Measurements from ENCODE around the gene CAMTA1. TPM values are rescaled to one million over a fixed set of nuclear protein-coding genes. Genes with fewer than 3 reads are reported as not detected.

Gene CAMTA1
- total and polyA plus RNA-seq, 9 of the 15 experiments (the other 6 are each of a cell fraction or from before 2014, with no cell fraction given): 43.9 to 161 (median 65.9) TPM

DNA sequence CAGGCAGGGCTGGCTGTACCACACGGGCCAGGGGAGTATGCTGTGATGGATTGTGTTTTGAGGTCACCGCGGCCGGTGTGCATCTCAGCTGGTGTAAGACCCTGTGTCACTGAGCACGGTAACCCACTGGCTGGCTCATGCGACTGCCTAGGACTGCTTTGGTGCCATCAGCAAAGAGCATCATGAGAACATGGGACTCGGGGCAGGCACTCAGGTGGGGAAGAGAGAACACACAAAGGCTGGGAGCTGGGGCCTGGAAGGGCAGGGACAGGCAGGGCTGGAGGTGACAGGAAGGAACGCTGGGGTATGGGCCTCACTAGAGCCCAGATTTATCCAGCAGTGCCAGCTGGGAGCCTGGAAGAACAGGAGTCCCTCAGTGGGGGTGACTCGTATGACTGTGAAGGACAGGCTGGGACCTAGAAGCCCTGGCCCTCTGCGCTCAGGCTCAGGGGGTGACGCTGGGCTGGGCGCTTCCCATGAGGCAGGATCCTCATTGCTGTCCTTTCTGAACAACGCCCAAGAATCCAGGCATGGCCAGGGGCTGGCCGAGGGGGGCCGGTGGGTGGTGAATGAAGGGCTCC lies 775.4 kb downstream of the CAMTA1 start:
- no peaks in the 10 kb centered on the region for H3K9me3 ChIP-seq (replicated peaks; ENCODE audit: control insufficient read depth, insufficient read depth, low read depth, low read length)
- no TSS peak for BruUV-seq (replicated peaks)
- no peaks in the 10 kb centered on the region for H3K79me2 ChIP-seq (ENCODE audit: control insufficient read depth, insufficient read depth, low read length)
- no peak overlapping the region for H2AFZ ChIP-seq (ENCODE audit: low read depth, low read length)
- no peaks in the 10 kb centered on the region for H3K9me1 ChIP-seq (ENCODE audit: control insufficient read depth, insufficient read depth, low read length)
- CTCF ChIA-PET (ENCODE audit: low intra/inter-chr PET ratio): no interaction called here
- intact Hi-C loops (cut with micrococcal nuclease) (no loop called here), in situ Hi-C loops (cut with MboI) (no loop called here)
- WGBS (ENCODE audit: insufficient coverage, low coverage, missing lambda C conversion rate): 0% methylated on average over 15 of the region's 15 CpGs
- H3K4me1 ChIP-seq (replicated peaks in 1 of 2; ENCODE audit: control insufficient read depth in 2 of 2, insufficient read depth in 2 of 2, low read length in 2 of 2): peaks cover 0 to 8% of the 10 kb centered on the region in 2 experiments; a peak in 1 of 5 replicates
- H3K4me2 ChIP-seq (ENCODE audit: insufficient read depth, low read length): no peak overlapping the region
- no peak overlapping the region for H3K27ac ChIP-seq (ENCODE audit: extremely low read depth, low read depth, low read length)
- no peak for TF ChIP-seq DDX20 (tag; IDR thresholded peaks at IDR 0.05; ENCODE audit: low read depth)
- TF ChIP-seq ZNF197 (CRISPR knock-in tag; IDR thresholded peaks at IDR 0.05; ENCODE audit: low read depth): no peak
- no peak for TF ChIP-seq RFX1 (IDR thresholded peaks at IDR 0.05)
- no peak for TF ChIP-seq MTF1 (CRISPR knock-in tag; IDR thresholded peaks at IDR 0.05; ENCODE audit: borderline replicate concordance)
- TF ChIP-seq FOXM1 (IDR thresholded peaks at IDR 0.05; ENCODE audit: low read depth): no peak
- no peak for TF ChIP-seq FOXM1 (CRISPR knock-in tag; IDR thresholded peaks at IDR 0.05; ENCODE audit: low read depth)
- no peak for TF ChIP-seq ZNF316 (IDR thresholded peaks at IDR 0.05)
- TF ChIP-seq TAF1 (IDR thresholded peaks at IDR 0.05; ENCODE audit: control insufficient read depth, extremely low read depth, insufficient read depth, low read length, severe bottlenecking): no peak
- no peak for TF ChIP-seq KDM4B (IDR thresholded peaks at IDR 0.05; ENCODE audit: borderline replicate concordance in 2 of 2, low read depth in 1 of 2)
- no peak for TF ChIP-seq ARID3B (CRISPR knock-in tag; IDR thresholded peaks at IDR 0.05; ENCODE audit: borderline replicate concordance)
- TF ChIP-seq CC2D1A (IDR thresholded peaks at IDR 0.05): no peak
- H3K27me3 ChIP-seq (ENCODE audit: control insufficient read depth in 2 of 2, insufficient read depth in 2 of 2, low read length in 2 of 2): peaks cover 42 to 96% of the 10 kb centered on the region in 2 experiments; a peak in 3 of 5 replicates
- ATAC-seq (no peak), FAIRE-seq (no peak), DNase-seq (ENCODE audit: extremely low read depth in 1 of 4, low spot score in 3 of 4) (no peak)
- H4K20me1 ChIP-seq (replicated peaks; ENCODE audit: control insufficient read depth, insufficient read depth, low read length): peaks cover 27% of the 10 kb centered on the region
- no peak overlapping the region for H3K9ac ChIP-seq (ENCODE audit: insufficient read depth in 1 of 2, low read depth in 2 of 2, low read length in 2 of 2)
- POLR2A ChIA-PET: no interaction called here
- H3K36me3 ChIP-seq (ENCODE audit: control insufficient read depth, insufficient read depth, low read length): no peaks in the 10 kb centered on the region
- H3K4me3 ChIP-seq: no peak overlapping the region
